Left renal pelvis (tissue), 4 donors: ENCODE data around the gene ANKRD9. TPM values are rescaled to one million over a fixed set of nuclear protein-coding genes. Genes with fewer than 3 reads are reported as not detected.

ENCODE experiments used
- DNase-seq, 4 donors: peaks; one replicate each; pipeline ENCODE4 v3.0.0-alpha.2; 2013; ENCODE audit warnings: low read depth in 4 of 4, low spot score in 3 of 4
- polyA plus RNA-seq, 4 donors: library from polyadenylated mRNA; unstranded; fragments of 120-200 nt; gene quantifications; one replicate each; pipeline ENCODE4 v1.2.1, GENCODE V29; 2013; ENCODE audit not compliant: insufficient read length in 4 of 4

ANKRD9 gene
- polyA plus RNA-seq, 4 donors: 4.2 to 7.7 (median 5.9) TPM

GRCh38 chr14:102513899-102514772 lies 4.6 kb upstream of the ANKRD9 start:
- no peak for DNase-seq

DNA sequence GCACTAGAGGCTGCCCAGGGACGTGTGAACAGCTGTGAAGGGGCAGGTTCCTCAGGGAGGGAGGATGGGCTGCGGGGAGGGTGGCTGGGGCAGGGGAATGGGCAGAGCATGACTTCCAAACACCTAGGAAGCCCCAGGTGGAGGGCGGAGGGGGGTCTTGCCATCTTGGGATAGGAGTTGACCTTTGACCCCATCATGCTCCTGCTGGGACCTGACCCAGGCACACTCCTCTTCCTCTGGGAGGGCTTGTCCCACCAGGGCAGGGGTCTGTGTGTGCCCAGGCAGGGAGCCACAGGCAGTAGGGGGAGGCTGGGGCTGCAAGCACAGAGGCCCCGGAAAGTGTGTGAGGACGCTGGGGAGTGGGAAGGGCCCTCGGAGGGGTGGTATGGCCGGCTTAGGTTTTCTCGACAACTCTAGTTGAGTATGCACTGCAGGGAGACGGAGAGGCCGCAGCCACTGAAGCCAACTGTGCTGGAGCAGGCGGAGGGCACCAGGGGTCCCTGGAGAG lies 3.3 kb upstream of the ANKRD9 start:
- no peak for DNase-seq

DNA sequence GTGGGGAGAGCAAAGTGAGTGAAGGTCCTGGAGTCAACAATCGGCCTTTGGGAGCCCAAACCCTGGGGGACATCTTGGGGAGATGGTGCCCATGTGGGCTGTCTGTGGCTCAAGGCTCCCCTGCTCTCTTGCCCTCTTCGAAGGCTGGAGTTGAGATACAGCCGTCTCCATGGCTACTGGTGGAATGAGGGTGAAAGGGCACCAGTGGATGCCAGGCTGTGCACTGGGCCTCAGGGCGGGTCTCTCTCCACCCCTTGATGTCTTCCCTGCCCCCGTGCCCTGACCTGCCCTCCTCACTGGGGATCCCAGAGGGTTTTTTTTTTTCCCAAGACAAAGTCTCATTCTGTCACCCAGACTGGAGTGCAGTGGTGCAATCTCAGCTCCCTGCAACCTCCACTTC lies 2.0 kb upstream of the ANKRD9 start:
- no peak for DNase-seq

- DNase-seq: no peak
These were observed 1.3 kb upstream of the ANKRD9 start for GRCh38 chr14:102510616-102511520.

DNA sequence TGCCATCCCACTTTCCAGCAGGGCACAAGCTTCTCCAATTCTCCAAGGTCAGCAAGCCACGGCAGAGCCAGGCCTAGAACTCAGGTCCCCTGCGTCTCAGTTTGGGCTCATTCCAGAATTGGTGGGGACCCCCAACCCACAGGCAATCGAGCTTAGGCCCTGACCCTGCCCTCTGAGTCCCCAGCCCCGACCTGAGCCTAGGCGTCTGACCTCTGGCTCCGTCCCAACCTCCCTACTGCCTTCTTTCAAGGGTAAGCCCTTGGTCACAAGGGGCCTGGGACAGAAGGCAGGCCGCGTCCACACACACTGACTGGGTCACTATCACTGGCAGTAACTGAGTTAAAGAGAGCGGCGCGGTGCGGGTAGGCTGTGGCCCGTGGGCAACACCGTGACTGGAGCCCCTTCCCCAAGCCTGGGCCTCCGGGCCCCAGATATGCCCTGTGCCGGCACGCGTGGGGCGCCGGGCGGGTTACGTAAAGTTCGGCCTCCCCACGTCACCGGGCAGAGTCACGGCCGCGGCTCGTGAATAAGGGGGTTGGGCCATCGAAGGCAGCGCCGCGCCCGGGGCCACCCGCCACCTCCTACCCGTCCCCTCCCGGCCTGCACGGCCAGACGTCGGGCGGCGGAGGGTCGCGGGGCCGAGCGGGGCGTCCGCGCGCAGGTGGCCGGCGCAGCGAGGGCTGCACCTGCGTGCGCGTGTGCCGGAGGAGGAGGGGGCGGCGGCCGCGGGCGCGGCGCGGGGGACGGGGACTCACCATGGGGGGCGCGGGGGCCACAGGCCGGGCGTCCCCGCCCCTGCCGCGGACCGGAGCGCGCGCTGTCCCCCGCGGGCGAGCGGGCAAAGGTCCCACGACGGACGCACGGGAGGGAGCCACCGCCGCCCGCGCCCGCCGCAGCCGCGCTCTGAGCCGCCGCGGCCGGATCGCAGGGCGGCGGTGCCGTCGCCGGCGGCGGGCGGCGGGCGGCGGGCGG lies 516 bp downstream of the ANKRD9 start:
- no peak for DNase-seq

DNA sequence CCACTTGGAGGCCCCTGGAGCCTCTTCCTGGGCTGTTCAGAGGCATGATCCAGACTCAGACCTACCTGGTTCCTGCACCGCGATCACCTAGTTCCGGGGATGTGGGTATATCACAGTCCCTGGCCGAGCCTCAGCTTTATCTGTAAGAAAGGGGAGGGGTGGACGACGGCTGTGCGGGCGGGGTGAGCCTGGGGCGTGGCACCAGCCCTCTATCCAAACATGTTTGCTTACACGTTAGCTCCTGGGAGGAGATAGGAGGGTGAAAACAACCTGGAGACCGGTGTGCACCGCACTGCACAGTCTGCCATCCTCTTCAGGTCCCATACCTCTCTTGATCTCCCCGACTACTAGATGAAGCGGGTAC lies 1.2 kb downstream of the ANKRD9 start:
- DNase-seq: no peak

DNA sequence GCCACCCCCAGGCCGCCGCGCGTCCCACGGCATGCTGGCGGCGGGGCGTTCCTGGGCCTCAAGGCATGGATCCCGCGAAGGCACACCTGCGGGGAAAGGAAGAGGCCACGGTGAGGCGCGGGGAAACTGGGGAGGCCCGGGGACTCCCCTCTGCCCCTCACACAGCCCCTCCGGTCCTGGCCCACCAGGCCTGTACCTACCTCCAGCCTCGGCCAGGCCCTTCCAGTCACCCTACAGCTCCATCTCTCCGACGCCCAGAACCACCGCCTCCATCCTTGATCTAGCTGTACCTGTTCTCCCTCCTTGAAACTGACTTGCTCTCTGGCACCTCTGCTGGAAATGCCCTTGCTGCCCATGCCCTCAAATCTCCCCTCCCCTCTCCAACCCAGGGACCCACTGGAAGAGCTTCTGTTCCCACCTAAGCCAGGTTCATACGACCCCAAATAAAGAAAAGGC lies 1.7 kb downstream of the ANKRD9 start:
- DNase-seq: no peak

GRCh38 chr14:102507081-102507856 lies 2.3 kb downstream of the ANKRD9 start:
- DNase-seq: no peak

DNA sequence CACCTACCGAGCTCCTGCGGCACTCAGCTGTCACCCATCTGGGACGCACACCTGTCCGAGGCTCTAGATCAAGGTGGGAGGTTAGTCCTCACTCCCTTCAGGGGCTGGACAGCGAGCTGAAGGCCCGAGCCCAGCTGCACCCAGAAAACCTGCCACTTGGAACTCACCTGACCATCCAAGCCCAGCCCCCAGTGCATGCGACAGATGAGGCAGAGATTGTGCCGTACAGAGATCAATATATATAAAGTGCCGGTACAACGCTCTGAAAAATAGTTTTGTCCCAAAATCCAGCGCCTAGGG lies 3.0 kb downstream of the ANKRD9 start:
- no peak for DNase-seq

DNA sequence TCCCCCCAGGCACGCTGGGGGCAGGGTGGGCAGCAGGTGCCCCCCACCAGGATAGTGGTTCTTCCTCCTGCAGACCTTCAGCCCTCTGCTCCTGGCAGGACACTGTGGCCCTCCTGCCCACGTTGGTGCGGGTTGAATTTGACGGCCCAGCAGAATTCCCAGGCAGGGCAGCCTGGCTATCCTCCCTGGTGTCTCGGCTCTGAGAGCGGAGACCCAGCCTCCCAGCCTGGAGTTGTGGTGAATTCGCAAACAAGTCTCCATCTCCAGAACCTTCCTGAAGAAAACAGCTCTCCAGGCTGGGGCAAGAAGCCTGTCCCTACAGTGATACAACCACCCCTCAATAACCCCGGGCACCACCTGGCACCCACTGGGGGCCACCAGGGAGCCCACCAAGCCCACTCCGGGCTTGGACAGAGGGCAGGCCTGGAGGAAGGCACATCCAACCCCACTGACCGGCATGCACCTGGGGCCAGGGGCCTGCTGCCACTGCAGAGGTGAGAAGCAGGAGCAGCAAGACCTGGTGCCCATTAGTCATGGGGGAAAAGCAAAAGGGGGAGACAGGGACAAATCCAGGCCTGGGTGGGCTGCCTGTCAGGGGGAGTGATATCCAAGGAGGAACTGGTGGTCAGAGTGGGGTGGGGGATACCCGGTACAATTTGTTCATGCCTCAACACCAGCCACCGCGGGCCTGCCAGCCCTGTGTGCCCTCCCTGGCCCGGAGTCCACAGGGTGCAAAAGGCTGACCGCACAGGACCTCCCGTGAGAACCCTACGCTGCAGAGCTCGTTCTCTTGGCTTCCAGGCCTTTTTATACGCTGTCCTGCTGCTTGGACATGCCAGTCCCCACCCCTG lies 3.6 kb downstream of the ANKRD9 start:
- DNase-seq: no peak

DNA sequence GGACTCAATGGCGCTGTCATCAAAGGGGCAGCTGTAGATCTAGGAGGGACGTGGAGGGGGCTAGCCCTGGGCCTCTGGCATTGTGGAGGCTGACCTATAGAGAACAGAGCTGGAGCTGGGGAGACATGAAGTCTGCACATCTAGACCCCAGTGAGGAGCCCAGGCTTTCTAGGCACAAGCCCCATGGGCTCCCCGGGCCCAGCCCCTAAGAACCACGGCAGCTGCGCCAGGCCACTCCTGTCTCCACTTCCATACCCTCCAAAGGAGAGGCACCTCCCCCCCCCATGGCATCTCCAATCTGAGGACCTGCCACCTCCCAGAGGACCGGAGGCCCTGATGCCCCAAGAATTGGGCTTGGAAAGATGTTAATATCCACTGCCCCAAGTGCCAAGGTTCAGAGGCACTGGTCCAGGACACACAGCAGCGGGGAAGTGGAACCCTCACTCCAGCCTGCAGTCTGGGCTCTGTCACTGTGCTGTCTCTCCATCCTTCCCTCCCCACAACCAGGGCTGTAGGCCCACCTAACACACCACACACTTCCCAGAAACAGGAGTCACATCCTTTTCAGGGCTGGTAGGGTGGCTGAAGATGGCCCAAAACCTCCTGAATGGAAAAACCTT lies 4.5 kb downstream of the ANKRD9 start:
- DNase-seq: no peak

- no peak for DNase-seq
These were observed 5.1 kb downstream of the ANKRD9 start for GRCh38 chr14:102504328-102504999.

DNA sequence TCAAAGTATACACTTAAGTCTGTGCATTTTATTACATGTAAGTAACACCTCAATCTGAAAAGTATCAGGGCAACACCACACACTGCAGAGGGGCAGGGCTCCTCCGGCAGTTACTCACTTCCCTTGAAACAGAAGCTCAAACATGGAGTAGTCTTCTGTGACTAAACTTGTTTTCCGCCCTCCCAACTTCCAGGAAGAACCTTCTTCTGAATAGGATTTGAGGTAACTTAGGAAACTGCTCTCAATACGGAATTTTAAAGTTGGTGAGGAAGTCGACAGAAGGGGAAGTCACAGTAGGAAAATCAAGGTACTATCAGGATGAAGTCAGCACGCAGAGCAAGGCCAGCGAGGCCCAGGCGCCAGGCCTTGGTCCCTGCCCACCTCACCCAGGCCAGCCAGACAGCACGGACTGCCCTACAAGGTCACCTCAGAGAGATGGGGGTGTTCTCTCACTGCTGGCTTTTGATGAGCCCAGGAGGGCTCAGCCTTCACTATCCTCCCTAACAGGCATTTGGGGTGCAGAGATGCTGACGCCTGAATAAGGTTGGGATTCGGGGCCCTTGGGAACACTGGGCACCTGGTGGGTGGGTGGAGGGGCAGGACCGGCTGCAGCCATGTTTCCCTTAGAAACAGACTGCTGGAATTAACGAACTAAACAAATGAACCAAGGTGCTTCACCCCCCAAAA lies 5.8 kb downstream of the ANKRD9 start:
- DNase-seq: no peak

DNA sequence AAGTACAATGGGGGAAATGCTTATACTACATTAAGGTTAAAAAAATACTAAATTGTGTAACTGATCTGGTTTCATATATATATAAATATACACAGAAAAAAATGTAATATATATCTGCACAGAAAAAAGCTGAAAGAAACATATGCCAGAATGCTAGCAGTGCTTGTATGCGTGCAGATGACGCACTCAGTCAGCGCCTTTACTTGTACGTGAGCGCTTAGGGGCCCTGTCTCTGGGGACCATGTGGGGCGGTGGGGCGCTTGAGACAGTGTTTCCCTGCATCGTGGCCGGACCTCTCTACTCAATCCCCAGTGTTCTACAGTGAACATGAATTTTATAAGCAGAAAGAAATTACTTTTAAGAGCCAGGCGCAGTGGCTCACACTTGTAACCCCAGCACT lies 7.0 kb downstream of the ANKRD9 start:
- DNase-seq: no peak

DNA sequence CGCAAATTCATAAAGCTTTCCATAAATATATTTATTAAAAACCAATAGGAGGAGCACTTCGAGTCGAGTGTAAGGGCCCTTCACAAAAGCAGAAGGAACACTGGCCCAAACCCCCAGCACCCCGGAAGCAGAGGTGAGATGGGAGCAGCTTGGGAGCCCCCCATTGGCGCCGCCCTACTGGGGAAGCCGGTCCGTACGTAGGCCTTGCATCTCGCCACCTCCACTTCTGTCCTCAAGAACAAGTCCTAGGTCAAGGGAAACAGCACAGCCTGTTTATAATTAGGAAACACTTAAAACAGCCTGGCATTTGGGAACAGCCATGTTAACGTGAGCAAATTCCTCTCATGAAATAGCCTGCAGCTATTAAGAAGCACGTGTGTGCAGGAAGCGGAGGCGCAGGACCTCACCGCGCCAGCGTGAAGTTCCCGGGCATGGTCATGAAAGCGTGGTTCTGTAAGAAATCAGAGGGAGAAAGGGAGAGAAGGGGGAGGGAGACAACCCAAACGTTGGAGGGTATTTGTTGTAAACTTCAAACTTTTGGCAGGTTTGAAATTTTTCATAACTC lies 7.7 kb downstream of the ANKRD9 start:
- DNase-seq: no peak

- DNase-seq: no peak
These were observed 8.9 kb downstream of the ANKRD9 start for GRCh38 chr14:102500713-102501112.

GRCh38 chr14:102500158-102500662 lies 9.4 kb downstream of the ANKRD9 start:
- no peak for DNase-seq
